A549 (cell line): Measurements from ENCODE around the gene SMCO2.

Experiments
- BHLHE40 ChIP-seq: IDR thresholded peaks from 2 replicates; pipeline ENCODE4 v1.6.1; 2012; ENCODE audit warnings: low read depth, low read length, inconsistent platforms
- POLR2A ChIP-seq: IDR thresholded peaks from 2 replicates; pipeline ENCODE4 v1.6.1; 2012; ENCODE audit warnings: mild to moderate bottlenecking, low read length
- REST ChIP-seq: fragments of 200-600 bp; sonication (generic); IDR thresholded peaks from 2 replicates; pipeline ENCODE4 v1.6.1; 2016; ENCODE audit warnings: antibody characterized with exemption, mild to moderate bottlenecking, moderate library complexity

DNA sequence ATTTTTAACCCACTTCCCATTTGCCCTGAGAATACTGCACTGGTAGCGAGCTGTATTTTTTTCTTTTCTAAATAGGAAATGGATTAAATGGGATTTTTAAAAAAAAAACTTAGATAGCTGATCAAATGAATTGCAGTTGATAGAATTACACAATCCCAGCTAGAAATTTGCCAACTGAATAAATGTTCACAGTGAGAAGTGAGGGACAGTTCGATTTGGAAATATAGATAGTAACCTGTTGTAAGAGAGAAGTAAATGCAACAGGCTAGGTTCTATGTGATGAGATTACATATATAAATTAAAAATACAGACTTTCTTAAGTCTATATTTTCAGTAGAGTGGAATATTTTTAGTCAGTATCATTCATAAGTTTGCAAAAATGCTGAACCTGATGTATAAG is 48.1 kb upstream of the SMCO2 start:
- TF ChIP-seq POLR2A (no peak), BHLHE40 (no peak), REST (no peak)
